Measurements from ENCODE around the gene OVCH2.

DNA sequence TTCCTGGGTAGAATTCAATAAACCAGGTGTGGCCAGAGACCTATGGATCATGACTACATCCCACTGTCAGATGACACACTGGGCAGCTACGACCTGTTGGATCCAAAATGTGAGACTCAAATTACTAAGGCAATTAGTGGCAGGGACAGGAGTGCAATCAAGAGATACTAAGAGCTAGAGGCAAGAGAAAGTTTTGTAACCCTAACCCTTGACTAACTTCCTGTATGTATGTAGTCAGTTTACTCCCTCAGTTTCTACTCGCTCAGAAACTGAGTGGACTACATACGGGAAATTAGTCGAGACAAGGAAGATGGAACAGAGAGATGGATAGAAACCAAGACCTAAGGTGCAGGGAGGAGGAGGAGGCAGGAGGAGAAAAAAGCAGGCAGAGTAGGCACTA, 35.6 kb downstream of the OVCH2 start:
- TF ChIP-seq, protein P1, sequence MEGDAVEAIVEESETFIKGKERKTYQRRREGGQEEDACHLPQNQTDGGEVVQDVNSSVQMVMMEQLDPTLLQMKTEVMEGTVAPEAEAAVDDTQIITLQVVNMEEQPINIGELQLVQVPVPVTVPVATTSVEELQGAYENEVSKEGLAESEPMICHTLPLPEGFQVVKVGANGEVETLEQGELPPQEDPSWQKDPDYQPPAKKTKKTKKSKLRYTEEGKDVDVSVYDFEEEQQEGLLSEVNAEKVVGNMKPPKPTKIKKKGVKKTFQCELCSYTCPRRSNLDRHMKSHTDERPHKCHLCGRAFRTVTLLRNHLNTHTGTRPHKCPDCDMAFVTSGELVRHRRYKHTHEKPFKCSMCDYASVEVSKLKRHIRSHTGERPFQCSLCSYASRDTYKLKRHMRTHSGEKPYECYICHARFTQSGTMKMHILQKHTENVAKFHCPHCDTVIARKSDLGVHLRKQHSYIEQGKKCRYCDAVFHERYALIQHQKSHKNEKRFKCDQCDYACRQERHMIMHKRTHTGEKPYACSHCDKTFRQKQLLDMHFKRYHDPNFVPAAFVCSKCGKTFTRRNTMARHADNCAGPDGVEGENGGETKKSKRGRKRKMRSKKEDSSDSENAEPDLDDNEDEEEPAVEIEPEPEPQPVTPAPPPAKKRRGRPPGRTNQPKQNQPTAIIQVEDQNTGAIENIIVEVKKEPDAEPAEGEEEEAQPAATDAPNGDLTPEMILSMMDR (IDR thresholded peaks at IDR 0.05; ENCODE audit: low read depth, low read length, missing input control), result no peak
- TF ChIP-seq HNF4A (conservative IDR thresholded peaks at IDR 0.05) (no peak), TAF1 (conservative IDR thresholded peaks at IDR 0.05) (no peak), YY1 (IDR thresholded peaks at IDR 0.05) (no peak), NR2F2 (IDR thresholded peaks at IDR 0.05) (no peak), RAD21 (IDR thresholded peaks at IDR 0.05) (no peak), JUND (IDR thresholded peaks at IDR 0.05) (no peak), FOXA1 (IDR thresholded peaks at IDR 0.05) (no peak), RXRA (IDR thresholded peaks at IDR 0.05) (no peak), SP1 (IDR thresholded peaks at IDR 0.05) (no peak), GABPA (IDR thresholded peaks at IDR 0.05 in 1 of 2, conservative IDR thresholded peaks at IDR 0.05 in 1 of 2) (no peak)
- TF ChIP-seq, protein P2, sequence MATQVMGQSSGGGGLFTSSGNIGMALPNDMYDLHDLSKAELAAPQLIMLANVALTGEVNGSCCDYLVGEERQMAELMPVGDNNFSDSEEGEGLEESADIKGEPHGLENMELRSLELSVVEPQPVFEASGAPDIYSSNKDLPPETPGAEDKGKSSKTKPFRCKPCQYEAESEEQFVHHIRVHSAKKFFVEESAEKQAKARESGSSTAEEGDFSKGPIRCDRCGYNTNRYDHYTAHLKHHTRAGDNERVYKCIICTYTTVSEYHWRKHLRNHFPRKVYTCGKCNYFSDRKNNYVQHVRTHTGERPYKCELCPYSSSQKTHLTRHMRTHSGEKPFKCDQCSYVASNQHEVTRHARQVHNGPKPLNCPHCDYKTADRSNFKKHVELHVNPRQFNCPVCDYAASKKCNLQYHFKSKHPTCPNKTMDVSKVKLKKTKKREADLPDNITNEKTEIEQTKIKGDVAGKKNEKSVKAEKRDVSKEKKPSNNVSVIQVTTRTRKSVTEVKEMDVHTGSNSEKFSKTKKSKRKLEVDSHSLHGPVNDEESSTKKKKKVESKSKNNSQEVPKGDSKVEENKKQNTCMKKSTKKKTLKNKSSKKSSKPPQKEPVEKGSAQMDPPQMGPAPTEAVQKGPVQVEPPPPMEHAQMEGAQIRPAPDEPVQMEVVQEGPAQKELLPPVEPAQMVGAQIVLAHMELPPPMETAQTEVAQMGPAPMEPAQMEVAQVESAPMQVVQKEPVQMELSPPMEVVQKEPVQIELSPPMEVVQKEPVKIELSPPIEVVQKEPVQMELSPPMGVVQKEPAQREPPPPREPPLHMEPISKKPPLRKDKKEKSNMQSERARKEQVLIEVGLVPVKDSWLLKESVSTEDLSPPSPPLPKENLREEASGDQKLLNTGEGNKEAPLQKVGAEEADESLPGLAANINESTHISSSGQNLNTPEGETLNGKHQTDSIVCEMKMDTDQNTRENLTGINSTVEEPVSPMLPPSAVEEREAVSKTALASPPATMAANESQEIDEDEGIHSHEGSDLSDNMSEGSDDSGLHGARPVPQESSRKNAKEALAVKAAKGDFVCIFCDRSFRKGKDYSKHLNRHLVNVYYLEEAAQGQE (IDR thresholded peaks at IDR 0.05), result no peak
- TF ChIP-seq, protein P3, sequence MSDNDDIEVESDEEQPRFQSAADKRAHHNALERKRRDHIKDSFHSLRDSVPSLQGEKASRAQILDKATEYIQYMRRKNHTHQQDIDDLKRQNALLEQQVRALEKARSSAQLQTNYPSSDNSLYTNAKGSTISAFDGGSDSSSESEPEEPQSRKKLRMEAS (IDR thresholded peaks at IDR 0.05), result no peak
- TF ChIP-seq, protein P4, sequence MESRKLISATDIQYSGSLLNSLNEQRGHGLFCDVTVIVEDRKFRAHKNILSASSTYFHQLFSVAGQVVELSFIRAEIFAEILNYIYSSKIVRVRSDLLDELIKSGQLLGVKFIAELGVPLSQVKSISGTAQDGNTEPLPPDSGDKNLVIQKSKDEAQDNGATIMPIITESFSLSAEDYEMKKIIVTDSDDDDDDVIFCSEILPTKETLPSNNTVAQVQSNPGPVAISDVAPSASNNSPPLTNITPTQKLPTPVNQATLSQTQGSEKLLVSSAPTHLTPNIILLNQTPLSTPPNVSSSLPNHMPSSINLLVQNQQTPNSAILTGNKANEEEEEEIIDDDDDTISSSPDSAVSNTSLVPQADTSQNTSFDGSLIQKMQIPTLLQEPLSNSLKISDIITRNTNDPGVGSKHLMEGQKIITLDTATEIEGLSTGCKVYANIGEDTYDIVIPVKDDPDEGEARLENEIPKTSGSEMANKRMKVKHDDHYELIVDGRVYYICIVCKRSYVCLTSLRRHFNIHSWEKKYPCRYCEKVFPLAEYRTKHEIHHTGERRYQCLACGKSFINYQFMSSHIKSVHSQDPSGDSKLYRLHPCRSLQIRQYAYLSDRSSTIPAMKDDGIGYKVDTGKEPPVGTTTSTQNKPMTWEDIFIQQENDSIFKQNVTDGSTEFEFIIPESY (IDR thresholded peaks at IDR 0.05), result no peak
